ENCODE results near the gene FAAP20.

GRCh38 chr1:2155788-2156187 lies 38.8 kb downstream of the FAAP20 start:
- TF ChIP-seq, protein P1, sequence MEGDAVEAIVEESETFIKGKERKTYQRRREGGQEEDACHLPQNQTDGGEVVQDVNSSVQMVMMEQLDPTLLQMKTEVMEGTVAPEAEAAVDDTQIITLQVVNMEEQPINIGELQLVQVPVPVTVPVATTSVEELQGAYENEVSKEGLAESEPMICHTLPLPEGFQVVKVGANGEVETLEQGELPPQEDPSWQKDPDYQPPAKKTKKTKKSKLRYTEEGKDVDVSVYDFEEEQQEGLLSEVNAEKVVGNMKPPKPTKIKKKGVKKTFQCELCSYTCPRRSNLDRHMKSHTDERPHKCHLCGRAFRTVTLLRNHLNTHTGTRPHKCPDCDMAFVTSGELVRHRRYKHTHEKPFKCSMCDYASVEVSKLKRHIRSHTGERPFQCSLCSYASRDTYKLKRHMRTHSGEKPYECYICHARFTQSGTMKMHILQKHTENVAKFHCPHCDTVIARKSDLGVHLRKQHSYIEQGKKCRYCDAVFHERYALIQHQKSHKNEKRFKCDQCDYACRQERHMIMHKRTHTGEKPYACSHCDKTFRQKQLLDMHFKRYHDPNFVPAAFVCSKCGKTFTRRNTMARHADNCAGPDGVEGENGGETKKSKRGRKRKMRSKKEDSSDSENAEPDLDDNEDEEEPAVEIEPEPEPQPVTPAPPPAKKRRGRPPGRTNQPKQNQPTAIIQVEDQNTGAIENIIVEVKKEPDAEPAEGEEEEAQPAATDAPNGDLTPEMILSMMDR (IDR thresholded peaks at IDR 0.05) = no peak
- TF ChIP-seq ZNF138 (CRISPR knock-in tag; conservative IDR thresholded peaks at IDR 0.05) (no peak), TEAD4 (CRISPR knock-in tag; IDR thresholded peaks at IDR 0.05) (no peak), SOX15 (CRISPR knock-in tag; IDR thresholded peaks at IDR 0.05) (no peak), FOXK1 (CRISPR knock-in tag; IDR thresholded peaks at IDR 0.05) (no peak), ZNF425 (CRISPR knock-in tag; conservative IDR thresholded peaks at IDR 0.05) (no peak), ZNF232 (CRISPR knock-in tag; IDR thresholded peaks at IDR 0.05) (no peak)

All from WTC11 (cell line).